Measurements from ENCODE around the gene ERICH6.
A peak's percentile ranks its signal among the peaks of the same experiment; 100 is the strongest.

ERICH6 gene

GRCh38 chr3:150703756-150704344 lies at the start of gene ERICH6:
Gene ERICH6 (minus strand): TSS chr3:150703920. CDS start chr3:150703898, 22 bp downstream.
- DNase-seq: peak; percentile 80

GRCh38 chr3:150751781-150752263 lies 48.1 kb upstream of the ERICH6 start:
- DNase-seq: no peak

- no peak for DNase-seq
These were observed 45.5 kb upstream of the ERICH6 start for GRCh38 chr3:150749255-150749654.

GRCh38 chr3:150748684-150749047 lies 44.9 kb upstream of the ERICH6 start:
- no peak for DNase-seq

- no peak for DNase-seq
These were observed 44.4 kb upstream of the ERICH6 start for GRCh38 chr3:150747886-150748683.

- DNase-seq: no peak
These were observed 43.3 kb upstream of the ERICH6 start for GRCh38 chr3:150746791-150747590.

GRCh38 chr3:150745832-150746231 lies 42.1 kb upstream of the ERICH6 start:
- no peak for DNase-seq

GRCh38 chr3:150744919-150745211 lies 41.1 kb upstream of the ERICH6 start:
- no peak for DNase-seq

GRCh38 chr3:150744041-150744918 lies 40.6 kb upstream of the ERICH6 start:
- DNase-seq: no peak

GRCh38 chr3:150743508-150743907 lies 39.8 kb upstream of the ERICH6 start:
- DNase-seq: no peak

- no peak for DNase-seq
These were observed 39.0 kb upstream of the ERICH6 start for GRCh38 chr3:150742679-150743078.

GRCh38 chr3:150742141-150742523 lies 38.4 kb upstream of the ERICH6 start:
- DNase-seq: no peak

GRCh38 chr3:150741497-150742140 lies 37.9 kb upstream of the ERICH6 start:
- no peak for DNase-seq

GRCh38 chr3:150740733-150741496 lies 37.2 kb upstream of the ERICH6 start:
- DNase-seq: no peak

GRCh38 chr3:150739877-150740645 lies 36.3 kb upstream of the ERICH6 start:
- no peak for DNase-seq

- DNase-seq: no peak
These were observed 35.6 kb upstream of the ERICH6 start for GRCh38 chr3:150739200-150739863.

- DNase-seq: no peak
These were observed 35.0 kb upstream of the ERICH6 start for GRCh38 chr3:150738688-150739087.

- no peak for DNase-seq
These were observed 34.4 kb upstream of the ERICH6 start for GRCh38 chr3:150737874-150738679.
